GM23338 (cell line): Measurements from ENCODE around the gene COL21A1. TPM values are rescaled to one million over a fixed set of nuclear protein-coding genes. Genes with fewer than 3 reads are reported as not detected.

ENCODE experiments used
- CREB1 ChIP-seq: fragments of 250-450 bp; sonication (Bioruptor Pico); IDR thresholded peaks from 2 replicates; pipeline ENCODE4 v1.5.0; 2020; ENCODE audit warnings: low read depth, mild to moderate bottlenecking, moderate library complexity
- CTCF ChIP-seq, 2 experiments: fragments of 200-600 bp in 1 of 2; sonication (generic) in 1 of 2; conservative IDR thresholded peaks; 2 replicates each; pipeline versions ENCODE4 v1.5.1 to v1.6.1; 2016 to 2017; ENCODE audit warnings: antibody characterized with exemption in 2 of 2, low read depth in 2 of 2, mild to moderate bottlenecking in 2 of 2, moderate library complexity in 1 of 2
- NANOG ChIP-seq: IDR thresholded peaks from 2 replicates; pipeline ENCODE4 v1.6.1; 2016; ENCODE audit warnings: antibody characterized with exemption, borderline replicate concordance
- STAT1 ChIP-seq: IDR thresholded peaks from one replicate; pipeline ENCODE4 v1.6.1; 2016; ENCODE audit warnings: antibody characterized with exemption; ENCODE audit not compliant: unreplicated experiment
- ZNF462 ChIP-seq: fragments of 250-450 bp; sonication (Bioruptor Pico); IDR thresholded peaks from 2 replicates; pipeline ENCODE4 v1.5.0; 2020; ENCODE audit warnings: mild to moderate bottlenecking, moderate library complexity
- polyA plus RNA-seq: library from polyadenylated mRNA; unstranded; fragments of >200 nt; fragmentation: Nextera tagmentation; extraction: Ambion mirVana; gene quantifications from 2 replicates; pipeline ENCODE4 v1.2.1, GENCODE V29; 2016
- small RNA-seq: library from RNA; depleted of rRNA; stranded (forward); fragments of <200 nt; gene quantifications from one replicate; pipeline ENCODE3, GENCODE V24; 2014; ENCODE audit warnings: low replicate concordance
- total RNA-seq: library from RNA; depleted of rRNA; stranded (reverse); fragments of >200 nt; shearing (Covaris generic); gene quantifications from 2 replicates; pipeline ENCODE4 v1.2.3, GENCODE V29; 2014

Gene COL21A1
- total and polyA plus RNA-seq, 2 experiments from 2014 or later = 5.0 to 6.2 TPM

- TF ChIP-seq ZNF462 (CRISPR knock-in tag) = no peak
- no peak for TF ChIP-seq CTCF (conservative IDR thresholded peaks at IDR 0.05; ENCODE audit: low read depth in 2 of 2)
- no peak for TF ChIP-seq STAT1
- no peak for TF ChIP-seq CREB1 (CRISPR knock-in tag)
- no peak for TF ChIP-seq NANOG
Observed at GRCh38 chr6:56009636-56010035, 237.7 kb downstream of the COL21A1 start (continued).

Small RNA genes within 50 kb of the gene (small RNA-seq; reads per million reads assigned to genes)
- not detected for gene DHFRP6
